Natural killer cell (primary cell): ENCODE results near the gene A3GALT2. TPM values are rescaled to one million over a fixed set of nuclear protein-coding genes. Genes with fewer than 3 reads are reported as not detected.
A peak's percentile ranks its signal among the peaks of the same experiment; 100 is the strongest.

Experiments used
- ATAC-seq, 3 donors: fragments of 150-1000 bp in 2 of 3; fragments of 200-7000 bp in 1 of 3; cut with Tn5 transposase; 1 replicate in 1 of 3; 2 replicates in 2 of 3; pipeline ENCODE4 v1.10.0; 2021; ENCODE audit warnings: mild to moderate bottlenecking in 2 of 3, moderate library complexity in 2 of 3
- DNase-seq, 2 donors: peaks; one replicate each; pipeline versions ENCODE4 v3.0.0 to v3.0.0-alpha.2; 2013 to 2021; ENCODE audit warnings: mixed read lengths in 1 of 2
- H3K27ac ChIP-seq: one replicate; pipeline ENCODE4 v1.5.1; 2013; ENCODE audit warnings: mild to moderate bottlenecking, low read length
- H3K27me3 ChIP-seq: one replicate; pipeline ENCODE4 v1.6.1; 2013; ENCODE audit warnings: low read length; ENCODE audit not compliant: control insufficient read depth, insufficient read depth
- H3K36me3 ChIP-seq: one replicate; pipeline ENCODE4 v1.6.1; 2013; ENCODE audit warnings: low read length; ENCODE audit not compliant: control insufficient read depth, insufficient read depth
- H3K4me1 ChIP-seq: one replicate; pipeline ENCODE4 v1.6.1; 2013; ENCODE audit warnings: low read length; ENCODE audit not compliant: control insufficient read depth, insufficient read depth
- H3K4me3 ChIP-seq: one replicate; pipeline ENCODE4 v1.5.1; 2013; ENCODE audit warnings: low read length
- H3K9me3 ChIP-seq: one replicate; pipeline ENCODE4 v1.6.1; 2013; ENCODE audit warnings: low read length; ENCODE audit not compliant: control insufficient read depth, insufficient read depth
- H3K27ac Mint-ChIP-seq, 2 donors: one replicate each; pipeline ENCODE4 v1.8.0; 2022; ENCODE audit warnings: mild to moderate bottlenecking in 2 of 2, mixed read lengths in 2 of 2, moderate library complexity in 1 of 2
- H3K27me3 Mint-ChIP-seq, 2 donors: one replicate each; pipeline ENCODE4 v1.8.0; 2022; ENCODE audit warnings: low read depth in 2 of 2, mixed read lengths in 2 of 2
- H3K36me3 Mint-ChIP-seq: one replicate; pipeline ENCODE4 v1.8.0; 2022; ENCODE audit warnings: mixed read lengths
- H3K4me1 Mint-ChIP-seq, 2 donors: one replicate each; pipeline ENCODE4 v1.8.0; 2022; ENCODE audit warnings: mixed read lengths in 2 of 2
- H3K4me3 Mint-ChIP-seq: one replicate; pipeline ENCODE4 v1.8.0; 2022; ENCODE audit warnings: mild to moderate bottlenecking, moderate library complexity, mixed read lengths
- H3K9me3 Mint-ChIP-seq, 2 donors: one replicate each; pipeline ENCODE4 v1.8.0; 2022; ENCODE audit warnings: mixed read lengths in 2 of 2
- CTCF ChIP-seq: fragments of 200-600 bp; IDR thresholded peaks from one replicate; pipeline ENCODE4 v1.8.0; 2022; ENCODE audit warnings: antibody characterized with exemption
- WGBS: methylation state at CpG from one replicate; pipeline ENCODE4 v1.1.7; 2013; ENCODE audit warnings: missing lambda C conversion rate; ENCODE audit not compliant: insufficient coverage; 5-methylcytosine and 5-hydroxymethylcytosine counted together
- intact Hi-C: fragments of 100-400 bp; cut with micrococcal nuclease; formaldehyde crosslinking; loops from one replicate; pipeline ENCODE4 v1.14.2; 2022
- total RNA-seq, 4 donors: library from RNA; stranded (reverse); fragments of 120-200 nt in 1 of 4; gene quantifications; one replicate each; pipeline versions ENCODE4 v1.2.3 to v1.2.4, GENCODE V29; 2013 to 2022

A3GALT2 gene
- total RNA-seq, 3 donors from 2014 or later (not counting 1 experiment from before 2014, with no cell fraction given) = not detected

- DNase-seq (no peak), ATAC-seq (no peak)
- H3K9me3 Mint-ChIP-seq = no peaks in the 10 kb centered on the region
- intact Hi-C loops = no loop called here
- Histone ChIP-seq H3K4me1 (no peaks in the 10 kb centered on the region), H3K27me3 (no peaks in the 10 kb centered on the region), H3K27ac (no peak overlapping the region), H3K9me3 (no peaks in the 10 kb centered on the region), H3K36me3 (peaks cover 50% of the 10 kb centered on the region), H3K4me3 (no peak overlapping the region)
- H3K4me3 Mint-ChIP-seq = no peak overlapping the region
- H3K36me3 Mint-ChIP-seq = no peaks in the 10 kb centered on the region
- WGBS = 94% methylated on average over 6 of the region's 6 CpGs
- no peaks in the 10 kb centered on the region for H3K27me3 Mint-ChIP-seq
- no peak for TF ChIP-seq CTCF
- H3K4me1 Mint-ChIP-seq = peaks cover 0 to 14% of the 10 kb centered on the region in 2 donors
- H3K27ac Mint-ChIP-seq = no peak overlapping the region
These were observed 36.8 kb downstream of the A3GALT2 start for GRCh38 chr1:33284049-33284448.

GRCh38 chr1:33282791-33283190 lies 38.1 kb downstream of the A3GALT2 start:
- Mint-ChIP-seq H3K27ac (no peak overlapping the region), H3K4me3 (no peak overlapping the region), H3K36me3 (no peaks in the 10 kb centered on the region), H3K9me3 (no peaks in the 10 kb centered on the region), H3K4me1 (peaks cover 0 to 10% of the 10 kb centered on the region in 2 donors), H3K27me3 (no peaks in the 10 kb centered on the region)
- ATAC-seq = no peak
- H3K27me3 ChIP-seq = no peaks in the 10 kb centered on the region
- peaks cover 52% of the 10 kb centered on the region for H3K36me3 ChIP-seq
- intact Hi-C loops = no loop called here
- TF ChIP-seq CTCF = no peak
- H3K27ac ChIP-seq = no peak overlapping the region
- DNase-seq = no peak
- WGBS = 92% methylated on average over 3 of the region's 3 CpGs
- no peak overlapping the region for H3K4me3 ChIP-seq
- H3K4me1 ChIP-seq = no peaks in the 10 kb centered on the region
- H3K9me3 ChIP-seq = no peaks in the 10 kb centered on the region

GRCh38 chr1:33281554-33282303 lies 39.2 kb downstream of the A3GALT2 start:
- 98% methylated on average over 17 of the region's 17 CpGs for WGBS
- H3K27ac Mint-ChIP-seq = peak overlapping the region in 1 of 2 donors; percentile 35
- DNase-seq = no peak
- no peak for ATAC-seq
- no peaks in the 10 kb centered on the region for H3K9me3 Mint-ChIP-seq
- no peaks in the 10 kb centered on the region for H3K4me1 ChIP-seq
- no peaks in the 10 kb centered on the region for H3K9me3 ChIP-seq
- H3K4me1 Mint-ChIP-seq = peaks cover 0 to 13% of the 10 kb centered on the region in 2 donors
- no peak overlapping the region for H3K27ac ChIP-seq
- intact Hi-C loops = no loop called here
- H3K4me3 Mint-ChIP-seq = no peak overlapping the region
- no peak for TF ChIP-seq CTCF
- H3K27me3 Mint-ChIP-seq = no peaks in the 10 kb centered on the region
- H3K36me3 Mint-ChIP-seq = no peaks in the 10 kb centered on the region
- no peak overlapping the region for H3K4me3 ChIP-seq
- no peaks in the 10 kb centered on the region for H3K27me3 ChIP-seq
- H3K36me3 ChIP-seq = peaks cover 52% of the 10 kb centered on the region
